Common myeloid progenitor, CD34-positive (primary cell): ENCODE measurements around the gene BCL2L12.

ENCODE experiments used
- CTCF ChIA-PET: fragments of 350-600 bp; sonication (Branson Sonifier 250); formaldehyde crosslinking; loops from one replicate; lab custom pipeline; 2021; ENCODE audit warnings: antibody characterized with exemption; lab: Charles Lee
- POLR2A ChIA-PET: fragments of 350-600 bp; sonication (Branson Sonifier 250); formaldehyde crosslinking; loops from one replicate; lab custom pipeline; 2021; ENCODE audit warnings: antibody characterized with exemption; lab: Charles Lee
- DNase-seq, 3 donors: peaks; one replicate each; pipeline versions ENCODE4 v3.0.0 to v3.0.0-alpha.2; 2013
- H3K27ac ChIP-seq, 2 experiments: 1 replicate in 1 of 2; 2 replicates in 1 of 2; pipeline ENCODE4 v1.7.0; 2013; ENCODE audit warnings: inconsistent platforms in 2 of 2, low read length in 2 of 2, mild to moderate bottlenecking in 2 of 2, low read depth in 1 of 2, moderate library complexity in 1 of 2; ENCODE audit not compliant: severe bottlenecking in 2 of 2, insufficient read depth in 1 of 2, poor library complexity in 1 of 2
- H3K27me3 ChIP-seq, 5 experiments: replicated peaks in 2 of 5; 1 replicate in 3 of 5; 2 replicates in 2 of 5; pipeline versions ENCODE4 v1.6.1 to v1.7.0; 2013; ENCODE audit warnings: low read length in 4 of 5, mild to moderate bottlenecking in 2 of 5, moderate library complexity in 2 of 5, inconsistent platforms in 1 of 5; ENCODE audit not compliant: insufficient read depth in 5 of 5, control insufficient read depth in 4 of 5
- H3K36me3 ChIP-seq, 4 experiments: 1 replicate in 2 of 4; 2 replicates in 2 of 4; pipeline versions ENCODE4 v1.6.1 to v1.7.0; 2013; ENCODE audit warnings: low read length in 3 of 4, control low read depth in 1 of 4, mild to moderate bottlenecking in 1 of 4; ENCODE audit not compliant: control insufficient read depth in 4 of 4, insufficient read depth in 4 of 4
- H3K4me1 ChIP-seq, 4 experiments: 1 replicate in 3 of 4; 2 replicates in 1 of 4; pipeline versions ENCODE4 v1.6.1 to v1.7.1; 2013; ENCODE audit warnings: low read length in 3 of 4, mild to moderate bottlenecking in 3 of 4, control low read depth in 1 of 4, inconsistent platforms in 1 of 4, moderate library complexity in 1 of 4; ENCODE audit not compliant: control insufficient read depth in 4 of 4, insufficient read depth in 4 of 4; ENCODE audit errors: control extremely low read depth in 1 of 4
- H3K4me3 ChIP-seq, 7 experiments: 1 replicate in 4 of 7; 2 replicates in 3 of 7; pipeline versions ENCODE4 v1.5.1 to v1.7.0; 2013; ENCODE audit warnings: mild to moderate bottlenecking in 7 of 7, low read length in 6 of 7, moderate library complexity in 6 of 7, inconsistent platforms in 2 of 7, low read depth in 2 of 7, control low read depth in 1 of 7; ENCODE audit not compliant: insufficient read depth in 4 of 7, control insufficient read depth in 1 of 7; ENCODE audit errors: extremely low read depth in 1 of 7
- H3K9me3 ChIP-seq, 5 experiments: 1 replicate in 4 of 5; 2 replicates in 1 of 5; pipeline versions ENCODE4 v1.6.1 to v1.7.1; 2013; ENCODE audit warnings: low read length in 4 of 5, mild to moderate bottlenecking in 2 of 5, inconsistent platforms in 1 of 5, low read depth in 1 of 5, moderate library complexity in 1 of 5; ENCODE audit not compliant: control insufficient read depth in 4 of 5, insufficient read depth in 2 of 5; ENCODE audit errors: control extremely low read depth in 1 of 5
- WGBS: methylation state at CpG from one replicate; pipeline ENCODE4 v1.1.5; 2013; ENCODE audit not compliant: insufficient coverage; 5-methylcytosine and 5-hydroxymethylcytosine counted together

BCL2L12 gene

DNA sequence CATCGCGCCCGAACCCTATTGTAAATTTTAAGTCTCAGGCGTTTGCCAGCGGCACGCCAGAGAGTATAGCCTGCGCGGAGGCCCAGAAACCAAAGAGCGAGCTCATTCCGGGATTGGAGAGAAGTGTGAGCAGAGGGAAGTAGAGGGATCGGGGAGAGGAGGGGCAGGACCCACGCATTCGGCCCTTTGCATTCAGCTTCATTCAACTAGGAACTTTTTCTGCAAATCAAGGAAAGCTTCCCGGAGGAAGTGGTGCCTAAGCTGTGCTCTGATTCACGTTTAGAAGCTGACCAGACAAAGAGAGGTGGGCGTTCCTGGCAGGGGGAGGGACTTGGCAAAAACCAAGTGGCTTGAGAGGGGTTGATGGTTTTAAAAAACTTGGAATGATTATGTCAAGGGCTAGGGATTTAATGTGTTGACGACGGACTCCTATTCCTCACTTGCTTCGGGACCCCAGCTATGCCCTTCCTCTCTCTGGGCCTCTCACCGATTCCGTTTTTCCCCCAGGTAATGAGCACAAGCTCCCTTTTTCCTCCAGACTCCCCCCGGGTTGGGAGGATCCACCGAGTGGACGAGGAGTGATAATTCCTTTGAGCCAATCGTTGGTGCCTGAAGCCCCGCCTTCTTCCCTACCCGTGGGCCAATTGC, 10.5 kb downstream of the BCL2L12 start:
- Histone ChIP-seq H3K27ac (peak overlapping the region; percentile 99), H3K4me3 (peak overlapping the region; percentile 30 to 97 (median 82)), H3K27me3 (no peaks in the 10 kb centered on the region), H3K36me3 (peaks cover 0 to 5% (median 1%) of the 10 kb centered on the region in 4 experiments), H3K9me3 (no peaks in the 10 kb centered on the region), H3K4me1 (peaks cover 4 to 41% (median 38%) of the 10 kb centered on the region in 4 experiments)
- POLR2A ChIA-PET: interaction anchor here (1.0 to 1.8 kb wide), 7 partner anchors 11 to 96 kb away, joined by 3 to 7 read pairs (median 5); partner anchors contain the start of genes ADM5, CPT1C, IRF3 and NOSIP
- 2% methylated on average over 24 of the region's 27 CpGs for WGBS
- DNase-seq: peak; percentile 91 to 95 (median 92)
- CTCF ChIA-PET: interaction anchor here (0.9 to 2.4 kb wide), 9 partner anchors 12 to 240 kb away, joined by 3 to 9 read pairs (median 4); partner anchors contain the start of gene NOSIP

DNA sequence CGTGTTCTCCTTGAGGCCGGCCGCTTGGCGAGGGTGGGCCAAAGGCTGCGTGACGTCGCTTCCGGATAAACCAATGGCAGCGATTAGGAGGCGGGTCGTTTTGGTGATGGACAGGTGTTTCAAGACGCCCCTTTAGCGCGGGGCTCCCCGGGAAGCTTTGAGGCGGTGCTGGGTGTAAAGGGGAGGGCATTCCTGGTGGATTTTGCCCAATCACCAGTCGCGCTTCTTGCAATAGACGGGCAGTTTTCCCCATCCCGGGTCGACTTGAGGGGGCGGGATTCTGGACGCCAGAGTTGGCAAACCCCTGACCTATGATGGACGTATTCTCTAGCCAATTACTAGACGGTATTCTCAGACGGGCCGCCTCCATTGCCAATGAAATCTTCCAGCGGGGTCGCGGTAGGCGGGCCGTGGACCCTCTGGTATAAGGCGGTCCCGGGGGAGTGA, 11.1 kb downstream of the BCL2L12 start:
- Histone ChIP-seq H3K4me1 (peaks cover 4 to 39% (median 37%) of the 10 kb centered on the region in 4 experiments), H3K4me3 (peak overlapping the region; percentile 79 to 99 (median 93)), H3K36me3 (peaks cover under 1 to 7% (median 4%) of the 10 kb centered on the region in 4 experiments), H3K27ac (peak overlapping the region; percentile 99), H3K27me3 (no peaks in the 10 kb centered on the region), H3K9me3 (no peaks in the 10 kb centered on the region)
- DNase-seq: peak; percentile 100
- WGBS: 0% methylated on average over 21 of the region's 34 CpGs
- ChIA-PET POLR2A (interaction anchor here (1.0 to 1.8 kb wide), 7 partner anchors 12 to 97 kb away, joined by 3 to 7 read pairs (median 5); partner anchors contain the start of genes ADM5, CPT1C, IRF3 and NOSIP), CTCF (interaction anchor here (0.9 to 2.4 kb wide), 10 partner anchors 10 to 240 kb away, joined by 3 to 9 read pairs (median 4); partner anchors contain the start of gene NOSIP)

DNA sequence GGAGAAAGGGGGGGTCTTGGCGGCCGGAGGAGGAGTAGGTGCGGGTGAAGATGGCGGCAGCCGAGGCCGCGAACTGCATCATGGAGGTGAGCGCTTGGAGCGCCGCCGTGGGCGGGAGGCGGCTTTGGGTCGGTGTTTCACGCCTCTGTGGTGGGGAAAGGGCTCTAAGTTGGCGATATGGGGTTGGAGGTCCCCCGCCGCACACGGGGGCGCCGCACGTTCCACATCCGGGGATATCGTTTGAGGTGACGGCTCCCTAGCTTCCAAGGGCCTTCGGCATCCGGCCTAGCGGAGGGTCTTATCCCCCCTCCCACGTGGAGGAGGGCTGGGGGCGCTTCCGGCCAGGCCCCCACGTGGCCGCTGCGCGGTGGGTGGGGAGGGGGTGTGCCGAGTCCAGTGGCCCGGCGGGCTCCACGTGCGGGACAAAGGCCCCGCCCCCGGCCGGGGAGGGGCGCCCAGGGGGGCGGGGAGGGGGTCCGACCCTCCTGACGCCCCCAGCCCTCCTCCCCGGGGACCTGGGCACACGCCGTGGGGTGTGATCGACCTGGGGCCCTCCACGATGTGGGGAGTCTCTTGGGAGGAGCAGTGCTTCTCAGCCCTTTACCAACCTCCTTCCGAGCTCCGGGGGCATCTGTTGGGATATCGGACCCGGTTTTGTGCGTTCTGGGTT, 11.6 kb downstream of the BCL2L12 start, which contains the start of gene PRMT1:
Gene PRMT1, plus strand, starts transcription at position 41 of the 670 bp plus-strand sequence. Its CDS starts 10 bp downstream, at position 51.
- ChIA-PET CTCF (interaction anchor here (1.0 to 2.1 kb wide), 8 partner anchors 10 to 241 kb away, joined by 3 to 7 read pairs (median 4); no protein-coding TSS in a partner anchor), POLR2A (interaction anchor here (1.0 to 1.8 kb wide), 3 partner anchors 12 to 97 kb away, joined by 4 to 6 read pairs (median 5); partner anchors contain the start of genes ADM5, NOSIP and PRR12)
- H3K27me3 ChIP-seq: no peaks in the 10 kb centered on the region
- WGBS: 0% methylated on average over 33 of the region's 57 CpGs
- peak in 2 of 3 donors; percentile 46 to 62 for DNase-seq
- H3K9me3 ChIP-seq: no peaks in the 10 kb centered on the region
- H3K36me3 ChIP-seq: peaks cover 6 to 13% (median 8%) of the 10 kb centered on the region in 4 experiments
- peak within 1 kb of the TSS; percentile 99 for H3K27ac ChIP-seq
- peak within 1 kb of the TSS; percentile 79 to 99 (median 93) for H3K4me3 ChIP-seq
- H3K4me1 ChIP-seq: peaks cover 4 to 34% (median 33%) of the 10 kb centered on the region in 4 experiments

DNA sequence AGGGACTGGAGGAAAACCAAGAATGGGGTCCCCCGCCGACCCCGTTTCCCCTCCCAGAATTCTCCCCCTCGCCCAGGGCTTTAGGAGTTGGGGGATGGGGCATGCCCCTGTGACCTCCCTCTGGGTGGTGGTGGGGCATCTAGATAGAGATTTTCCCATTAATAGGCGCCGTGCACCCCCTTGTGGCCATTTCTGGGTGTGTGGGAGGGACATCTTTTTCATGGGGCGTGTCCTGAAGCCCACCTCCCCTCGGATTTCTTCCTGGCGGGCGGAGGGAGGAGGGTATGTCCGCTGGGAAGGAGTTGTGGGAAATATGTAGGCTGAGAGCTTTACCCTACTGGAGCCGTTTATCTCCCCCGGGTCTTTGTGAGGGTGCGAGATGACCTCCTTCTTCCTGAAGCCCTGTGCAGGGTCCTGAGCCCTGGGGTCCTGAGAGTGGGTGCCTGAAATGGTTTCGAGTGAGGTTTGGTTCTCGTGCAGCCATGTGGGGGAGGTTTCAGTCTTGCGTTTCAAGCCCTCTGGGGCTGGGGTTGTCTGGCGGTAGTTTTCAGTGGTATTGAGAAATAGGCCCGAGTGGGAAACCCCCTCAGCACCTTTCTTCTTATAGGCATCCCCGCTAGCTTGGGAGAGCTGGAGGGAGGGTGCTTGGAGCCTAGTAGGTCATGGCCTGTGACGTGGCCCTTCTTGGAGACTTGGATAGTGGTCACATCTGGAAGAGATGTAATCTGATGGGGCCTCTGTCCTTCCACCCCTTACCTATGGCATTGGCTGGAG, 12.4 kb downstream of the BCL2L12 start:
- Histone ChIP-seq H3K36me3 (peaks cover 7 to 18% (median 11%) of the 10 kb centered on the region in 4 experiments), H3K4me3 (peak overlapping the region; percentile 79 to 99 (median 93)), H3K9me3 (no peaks in the 10 kb centered on the region), H3K27ac (peak overlapping the region; percentile 70 to 99), H3K27me3 (no peaks in the 10 kb centered on the region), H3K4me1 (peaks cover 4 to 34% (median 33%) of the 10 kb centered on the region in 4 experiments)
- CTCF ChIA-PET: interaction anchor here (0.9 to 2.1 kb wide), 13 partner anchors 9 to 242 kb away, joined by 3 to 8 read pairs (median 3); partner anchors contain the start of genes ADM5 and SCAF1
- WGBS: 4% methylated on average over 9 of the region's 21 CpGs
- POLR2A ChIA-PET: interaction anchor here (1.4 kb wide), 1 partner anchor 88 kb away, joined by 5 read pairs; the partner anchor contains the start of gene PRR12
- peak; percentile 81 to 85 (median 82) for DNase-seq

DNA sequence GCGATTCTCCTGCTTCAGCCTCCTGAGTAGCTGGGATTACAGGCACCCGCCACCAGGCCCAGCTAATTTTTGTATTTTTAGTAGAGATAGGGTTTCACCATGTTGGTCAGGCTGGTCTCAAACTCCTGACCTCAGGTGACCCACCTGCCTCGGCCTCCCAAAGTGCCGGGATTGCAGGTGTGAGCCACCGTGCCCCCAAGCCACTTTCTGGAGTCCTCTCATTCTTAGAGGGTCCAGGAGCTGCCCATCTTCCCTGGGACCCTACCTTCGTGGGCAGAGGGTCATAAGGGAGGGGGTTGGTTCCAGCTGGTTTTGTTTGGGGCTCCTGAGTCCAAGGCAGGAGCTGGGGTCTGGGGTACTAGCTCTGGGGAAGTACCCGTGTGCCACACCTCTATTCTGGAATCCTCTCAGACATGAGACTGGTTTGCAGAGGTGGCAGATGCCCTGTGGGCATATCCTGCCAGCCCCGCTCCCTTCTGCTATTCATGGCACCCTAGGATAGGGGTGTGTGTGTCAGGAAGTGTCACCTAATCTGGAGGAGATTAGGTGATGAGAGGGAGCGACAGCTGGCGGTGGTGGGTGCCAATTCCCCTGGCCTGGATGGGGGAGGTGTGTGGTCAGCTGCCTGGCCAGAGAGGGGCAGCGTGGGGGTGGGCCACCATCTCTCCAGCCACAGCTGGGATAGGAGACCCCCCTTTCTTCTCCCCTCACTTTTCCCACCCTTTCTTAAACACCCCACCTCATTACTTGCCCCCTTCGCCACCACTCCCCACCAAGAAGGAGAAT, 13.4 kb downstream of the BCL2L12 start:
- Histone ChIP-seq H3K36me3 (peaks cover 7 to 27% (median 17%) of the 10 kb centered on the region in 4 experiments), H3K27me3 (no peaks in the 10 kb centered on the region), H3K4me1 (peaks cover 4 to 34% (median 33%) of the 10 kb centered on the region in 4 experiments), H3K27ac (peak overlapping the region in 1 of 2 experiments; percentile 71), H3K4me3 (peak overlapping the region in 1 of 7 experiments; percentile 8), H3K9me3 (no peaks in the 10 kb centered on the region)
- WGBS: 84% methylated on average over 7 of the region's 12 CpGs
- POLR2A ChIA-PET: interaction anchor here (1.2 kb wide), 1 partner anchor 39 kb away, joined by 4 read pairs; the partner anchor contains the start of gene RRAS
- DNase-seq: no peak
- CTCF ChIA-PET: interaction anchor here (0.9 to 2.1 kb wide), 14 partner anchors 8 to 203 kb away, joined by 3 to 8 read pairs (median 4); partner anchors contain the start of genes ADM5 and SCAF1
